ENCODE results near the gene NUDT7. TPM values are rescaled to one million over a fixed set of nuclear protein-coding genes. Genes with fewer than 3 reads are reported as not detected.

NUDT7 gene
- 2.0 and 5.5 TPM in 2 replicates for total RNA-seq

DNA sequence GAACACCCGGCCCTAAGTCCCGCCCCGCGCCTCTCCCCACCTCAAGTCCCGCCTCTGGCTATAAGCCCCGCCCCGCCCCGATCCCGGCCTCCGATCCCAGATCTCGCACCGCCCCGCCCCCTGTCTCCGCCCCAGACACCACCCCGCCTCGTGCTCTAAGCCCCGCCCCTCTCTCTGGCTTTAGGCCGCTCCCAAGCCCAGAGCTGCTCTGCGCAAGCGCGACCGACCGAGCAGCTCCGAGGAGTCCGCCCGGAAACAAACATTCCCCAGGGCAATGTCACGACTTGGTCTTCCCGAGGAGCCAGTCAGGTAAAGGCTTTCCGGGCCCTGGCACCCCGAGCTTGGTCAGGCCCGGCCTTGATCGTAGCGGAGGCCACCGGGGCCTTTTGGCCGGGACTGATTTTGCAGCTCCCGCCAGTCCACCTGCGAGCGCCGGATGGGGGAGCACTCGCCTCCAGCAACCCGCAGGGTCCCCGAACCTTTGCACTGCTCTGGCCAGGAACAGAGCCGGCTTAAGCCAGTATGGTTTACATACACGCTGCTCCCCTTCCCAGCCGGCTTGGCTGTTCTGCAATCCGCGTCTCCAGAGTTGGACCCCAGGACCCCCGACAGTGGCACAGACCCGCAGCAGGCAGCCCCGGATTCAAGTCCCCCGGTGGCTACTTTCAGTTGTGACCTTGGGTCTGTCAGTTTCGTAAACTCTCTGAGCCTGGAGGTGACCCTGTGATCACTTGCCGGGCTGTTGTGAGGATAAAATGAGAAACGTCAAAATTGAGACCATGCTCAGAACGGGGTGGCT is at the start of gene NUDT7:
Gene NUDT7, plus strand, starts transcription at position 206 of the 799 bp plus-strand sequence. Its CDS starts 69 bp downstream, at position 275.
- Histone ChIP-seq H3K36me3 (ENCODE audit: control insufficient read depth, insufficient read depth, low read length) (no peaks in the 10 kb centered on the region), H3K4me3 (ENCODE audit: low read depth, low read length) (peak within 1 kb of the TSS; percentile 61), H3K27me3 (ENCODE audit: control insufficient read depth, insufficient read depth, low read length) (no peaks in the 10 kb centered on the region)
- peak; percentile 89 for DNase-seq (ENCODE audit: low read depth)
- TF ChIP-seq CTCF (IDR thresholded peaks at IDR 0.05; ENCODE audit: insufficient read depth, low read length, poor library complexity, severe bottlenecking) = peak; percentile 18

- no peak for DNase-seq (ENCODE audit: low read depth)
- no peak for TF ChIP-seq CTCF (IDR thresholded peaks at IDR 0.05; ENCODE audit: insufficient read depth, low read length, poor library complexity, severe bottlenecking)
- no peaks in the 10 kb centered on the region for H3K27me3 ChIP-seq (ENCODE audit: control insufficient read depth, insufficient read depth, low read length)
- H3K4me3 ChIP-seq (ENCODE audit: low read depth, low read length) = no peak overlapping the region
- no peaks in the 10 kb centered on the region for H3K36me3 ChIP-seq (ENCODE audit: control insufficient read depth, insufficient read depth, low read length)
These were observed 47.4 kb upstream of the NUDT7 start for GRCh38 chr16:77674888-77675287.

GRCh38 chr16:77675464-77676324 is 46.6 kb upstream of the NUDT7 start:
- Histone ChIP-seq H3K4me3 (ENCODE audit: low read depth, low read length) (no peak overlapping the region), H3K27me3 (ENCODE audit: control insufficient read depth, insufficient read depth, low read length) (no peaks in the 10 kb centered on the region), H3K36me3 (ENCODE audit: control insufficient read depth, insufficient read depth, low read length) (no peaks in the 10 kb centered on the region)
- DNase-seq (ENCODE audit: low read depth) = peak; percentile 12
- TF ChIP-seq CTCF (IDR thresholded peaks at IDR 0.05; ENCODE audit: insufficient read depth, low read length, poor library complexity, severe bottlenecking) = peak; percentile 83

DNA sequence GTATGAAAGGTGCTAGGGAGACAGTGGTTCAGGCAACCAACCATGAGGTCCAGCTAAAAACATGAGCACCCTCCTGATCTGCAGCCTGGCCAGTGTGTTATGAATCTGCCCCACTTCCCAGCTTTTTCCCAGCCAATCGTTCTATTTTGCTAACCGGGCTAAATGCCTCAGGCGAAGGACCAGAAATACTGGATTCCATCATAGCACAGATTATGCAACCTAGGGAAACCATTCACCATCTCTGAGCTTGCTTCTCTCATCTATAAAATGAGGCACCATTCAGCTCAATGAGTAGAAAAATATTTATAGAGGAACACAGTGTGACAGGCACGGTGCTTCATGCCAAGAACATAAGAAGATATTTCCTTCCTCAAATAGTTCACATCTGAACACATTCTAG is 45.2 kb upstream of the NUDT7 start:
- no peaks in the 10 kb centered on the region for H3K27me3 ChIP-seq (ENCODE audit: control insufficient read depth, insufficient read depth, low read length)
- no peak overlapping the region for H3K4me3 ChIP-seq (ENCODE audit: low read depth, low read length)
- no peak for TF ChIP-seq CTCF (IDR thresholded peaks at IDR 0.05; ENCODE audit: insufficient read depth, low read length, poor library complexity, severe bottlenecking)
- no peak for DNase-seq (ENCODE audit: low read depth)
- H3K36me3 ChIP-seq (ENCODE audit: control insufficient read depth, insufficient read depth, low read length) = no peaks in the 10 kb centered on the region

GRCh38 chr16:77679391-77679790 is 42.9 kb upstream of the NUDT7 start:
- Histone ChIP-seq H3K4me3 (ENCODE audit: low read depth, low read length) (no peak overlapping the region), H3K36me3 (ENCODE audit: control insufficient read depth, insufficient read depth, low read length) (no peaks in the 10 kb centered on the region), H3K27me3 (ENCODE audit: control insufficient read depth, insufficient read depth, low read length) (no peaks in the 10 kb centered on the region)
- no peak for DNase-seq (ENCODE audit: low read depth)
- TF ChIP-seq CTCF (IDR thresholded peaks at IDR 0.05; ENCODE audit: insufficient read depth, low read length, poor library complexity, severe bottlenecking) = no peak
